Activated T-helper 2 cell treated with anti-CD3 and anti-CD28 coated beads, Interferon-gamma antibody, Interleukin-2, Interleukin-4, amounts not matched to agents 10 μg/mL and 5 μg/mL and 100 μg/mL, durations not matched to agents 14 hours and 24 hours and 36 hours (primary cell): Measurements from ENCODE around the gene DLX3. TPM values are rescaled to one million over a fixed set of nuclear protein-coding genes. Genes with fewer than 3 reads are reported as not detected.

Source experiments
- DNase-seq: peaks from one replicate; pipeline ENCODE4 v3.0.0; 2021; ENCODE audit warnings: low spot score
- H3K27ac Mint-ChIP-seq: one replicate; pipeline ENCODE4 v1.8.0; 2021; ENCODE audit warnings: mixed read lengths
- H3K27me3 Mint-ChIP-seq: one replicate; pipeline ENCODE4 v1.8.0; 2021; ENCODE audit warnings: low read depth, mixed read lengths
- H3K36me3 Mint-ChIP-seq: one replicate; pipeline ENCODE4 v1.8.0; 2021; ENCODE audit warnings: low read depth, mixed read lengths
- H3K4me1 Mint-ChIP-seq: one replicate; pipeline ENCODE4 v1.8.0; 2021; ENCODE audit warnings: low read depth, mixed read lengths
- H3K4me3 Mint-ChIP-seq: one replicate; pipeline ENCODE4 v1.8.0; 2021; ENCODE audit warnings: low read depth, mild to moderate bottlenecking, moderate library complexity, mixed read lengths
- H3K9me3 Mint-ChIP-seq: one replicate; pipeline ENCODE4 v1.8.0; 2021; ENCODE audit warnings: mixed read lengths
- intact Hi-C: fragments of 100-400 bp; cut with micrococcal nuclease; formaldehyde crosslinking; loops from one replicate; pipeline ENCODE4 v1.15.1; 2023
- total RNA-seq: library from RNA; stranded (reverse); gene quantifications from 2 replicates; pipeline ENCODE4 v1.2.3, GENCODE V29; 2022

DLX3 gene
- total RNA-seq, 1 donor from 2014 or later, result not detected

- Mint-ChIP-seq H3K4me3 (no peak overlapping the region), H3K36me3 (no peaks in the 10 kb centered on the region), H3K27ac (no peak overlapping the region), H3K9me3 (no peaks in the 10 kb centered on the region), H3K4me1 (no peaks in the 10 kb centered on the region), H3K27me3 (peaks cover 15% of the 10 kb centered on the region)
- intact Hi-C loops, result no loop called here
- DNase-seq, result no peak
Observed at GRCh38 chr17:50033316-50033715, 38.3 kb upstream of the DLX3 start.

GRCh38 chr17:50029185-50029584, 34.2 kb upstream of the DLX3 start:
- Mint-ChIP-seq H3K4me1 (peaks cover 7% of the 10 kb centered on the region), H3K27ac (no peak overlapping the region), H3K9me3 (no peaks in the 10 kb centered on the region), H3K27me3 (peaks cover 13% of the 10 kb centered on the region), H3K36me3 (no peaks in the 10 kb centered on the region), H3K4me3 (no peak overlapping the region)
- DNase-seq, result no peak
- intact Hi-C loops, result no loop called here

DNA sequence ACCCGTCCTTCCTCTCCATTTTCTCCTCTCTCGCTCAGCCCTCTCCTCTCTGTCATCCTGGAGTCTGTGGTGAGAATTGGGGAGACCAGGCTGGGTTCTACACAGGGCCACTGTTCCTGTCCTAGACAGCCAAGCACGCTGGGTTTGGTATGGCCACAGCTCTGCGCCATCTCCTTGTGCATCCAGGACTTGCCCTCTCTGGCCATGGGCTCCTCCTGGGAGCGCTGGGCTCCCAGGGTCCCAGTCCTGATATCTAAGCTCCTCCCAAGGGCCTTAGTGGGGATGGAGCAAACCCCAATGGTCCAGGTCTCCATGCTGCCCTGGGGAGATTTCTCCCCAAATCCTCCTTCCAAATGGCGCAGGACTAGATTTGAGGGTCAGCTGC, 33.7 kb upstream of the DLX3 start:
- H3K4me3 Mint-ChIP-seq, result no peak overlapping the region
- H3K4me1 Mint-ChIP-seq, result peaks cover 7% of the 10 kb centered on the region
- no peak overlapping the region for H3K27ac Mint-ChIP-seq
- no peaks in the 10 kb centered on the region for H3K9me3 Mint-ChIP-seq
- intact Hi-C loops, result no loop called here
- no peaks in the 10 kb centered on the region for H3K36me3 Mint-ChIP-seq
- H3K27me3 Mint-ChIP-seq, result peaks cover 11% of the 10 kb centered on the region
- no peak for DNase-seq

GRCh38 chr17:50027881-50028735, 33.1 kb upstream of the DLX3 start:
- intact Hi-C loops, result loop anchor here (1.0 to 2.0 kb wide), 2 partner anchors 28 to 67 kb away; partner anchors contain the start of genes ITGA3 and PDK2
- H3K4me3 Mint-ChIP-seq, result no peak overlapping the region
- H3K36me3 Mint-ChIP-seq, result no peaks in the 10 kb centered on the region
- H3K27ac Mint-ChIP-seq, result no peak overlapping the region
- peaks cover 7% of the 10 kb centered on the region for H3K4me1 Mint-ChIP-seq
- DNase-seq, result no peak
- H3K9me3 Mint-ChIP-seq, result no peaks in the 10 kb centered on the region
- peaks cover 10% of the 10 kb centered on the region for H3K27me3 Mint-ChIP-seq

- Mint-ChIP-seq H3K4me1 (peaks cover 7% of the 10 kb centered on the region), H3K9me3 (no peaks in the 10 kb centered on the region), H3K4me3 (peak overlapping the region; percentile 33), H3K27me3 (peaks cover 10% of the 10 kb centered on the region), H3K36me3 (no peaks in the 10 kb centered on the region), H3K27ac (no peak overlapping the region)
- intact Hi-C loops, result loop anchor here (1.0 to 2.0 kb wide), 2 partner anchors 29 to 67 kb away; partner anchors contain the start of genes ITGA3 and PDK2
- no peak for DNase-seq
Observed at GRCh38 chr17:50027172-50027880, 32.3 kb upstream of the DLX3 start.

DNA sequence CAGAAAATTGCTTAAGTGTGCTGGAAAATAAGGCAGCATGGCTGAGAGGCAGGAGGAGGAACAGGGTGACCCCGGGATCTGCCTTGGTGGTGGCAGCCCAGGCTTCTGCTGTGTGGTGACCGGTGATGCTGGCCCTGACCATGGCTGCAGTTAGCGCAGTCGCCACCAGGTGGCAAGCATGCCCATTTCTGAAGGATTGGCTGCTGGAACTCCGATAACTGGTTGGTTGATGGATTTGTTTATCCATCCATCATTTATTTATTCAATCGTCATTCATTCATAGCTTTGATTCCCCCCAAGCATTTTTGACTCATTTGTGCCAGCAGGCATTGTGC, 31.8 kb upstream of the DLX3 start:
- intact Hi-C loops, result loop anchor here (1.0 to 2.0 kb wide), 3 partner anchors 29 to 68 kb away; partner anchors contain the start of genes ITGA3 and PDK2
- H3K9me3 Mint-ChIP-seq, result no peaks in the 10 kb centered on the region
- H3K36me3 Mint-ChIP-seq, result no peaks in the 10 kb centered on the region
- no peak overlapping the region for H3K27ac Mint-ChIP-seq
- DNase-seq, result peak; percentile 58
- H3K27me3 Mint-ChIP-seq, result peaks cover 13% of the 10 kb centered on the region
- peaks cover 7% of the 10 kb centered on the region for H3K4me1 Mint-ChIP-seq
- no peak overlapping the region for H3K4me3 Mint-ChIP-seq

DNA sequence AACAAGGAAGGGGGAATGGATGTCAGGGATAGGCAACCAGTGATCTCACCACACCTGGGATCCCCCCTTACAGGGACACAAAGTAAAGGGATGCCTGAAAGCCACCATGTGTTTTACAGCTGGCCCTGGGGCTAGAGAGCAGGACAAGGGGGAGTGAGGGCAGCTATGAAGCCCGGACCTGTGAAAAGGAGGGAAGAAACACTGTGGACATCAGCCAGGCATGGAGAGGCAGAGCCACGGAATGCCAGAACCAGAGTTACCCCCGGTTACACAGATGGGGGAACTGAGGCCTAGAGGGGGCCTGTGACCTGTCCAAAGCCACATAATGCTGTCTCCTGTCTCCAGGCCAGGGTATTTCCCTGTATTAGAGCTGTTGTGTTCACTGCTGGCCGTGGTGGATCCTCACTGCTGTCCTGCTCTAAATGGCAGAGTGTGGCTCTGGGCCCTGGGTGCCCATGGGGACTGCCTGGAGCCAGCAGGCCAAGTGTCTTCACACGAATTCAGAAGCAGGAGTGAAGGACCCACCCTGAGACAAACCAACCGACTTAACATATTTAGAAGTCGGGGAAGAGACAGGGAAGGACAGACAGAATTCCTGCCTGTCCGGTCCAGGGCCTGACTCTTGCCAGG, 31.1 kb upstream of the DLX3 start:
- DNase-seq, result no peak
- Mint-ChIP-seq H3K4me3 (no peak overlapping the region), H3K9me3 (no peaks in the 10 kb centered on the region), H3K27me3 (peaks cover 19% of the 10 kb centered on the region), H3K4me1 (peaks cover 7% of the 10 kb centered on the region), H3K27ac (no peak overlapping the region), H3K36me3 (no peaks in the 10 kb centered on the region)
- intact Hi-C loops, result loop anchor here (1.0 to 2.0 kb wide), 2 partner anchors 61 to 69 kb away; partner anchors contain the start of gene PDK2

DNA sequence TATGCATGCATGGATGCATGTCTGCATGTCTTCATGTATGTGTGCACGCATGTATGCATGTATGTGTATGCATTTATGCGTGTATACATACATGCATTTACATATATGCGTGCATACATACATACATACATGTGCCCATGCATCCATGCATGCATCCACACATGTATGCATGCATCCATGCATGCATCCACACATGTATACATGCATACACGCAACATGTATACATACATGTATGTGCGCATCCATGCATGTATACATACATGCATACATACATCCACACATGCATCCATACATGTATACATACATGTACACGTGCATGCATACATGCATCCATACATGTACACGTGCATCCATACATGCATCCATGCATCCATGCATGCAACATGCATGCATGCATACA, 29.8 kb upstream of the DLX3 start:
- H3K4me1 Mint-ChIP-seq, result peaks cover 7% of the 10 kb centered on the region
- no peak overlapping the region for H3K4me3 Mint-ChIP-seq
- H3K27me3 Mint-ChIP-seq, result peaks cover 16% of the 10 kb centered on the region
- no peaks in the 10 kb centered on the region for H3K9me3 Mint-ChIP-seq
- H3K27ac Mint-ChIP-seq, result no peak overlapping the region
- DNase-seq, result no peak
- intact Hi-C loops, result no loop called here
- no peaks in the 10 kb centered on the region for H3K36me3 Mint-ChIP-seq

- H3K27me3 Mint-ChIP-seq, result peaks cover 16% of the 10 kb centered on the region
- H3K4me1 Mint-ChIP-seq, result peaks cover 7% of the 10 kb centered on the region
- H3K9me3 Mint-ChIP-seq, result no peaks in the 10 kb centered on the region
- no peak for DNase-seq
- intact Hi-C loops, result no loop called here
- no peak overlapping the region for H3K4me3 Mint-ChIP-seq
- H3K36me3 Mint-ChIP-seq, result no peaks in the 10 kb centered on the region
- no peak overlapping the region for H3K27ac Mint-ChIP-seq
Observed at GRCh38 chr17:50023520-50023919, 28.5 kb upstream of the DLX3 start.

GRCh38 chr17:50022463-50023130, 27.6 kb upstream of the DLX3 start:
- Mint-ChIP-seq H3K4me3 (no peak overlapping the region), H3K4me1 (peaks cover 6% of the 10 kb centered on the region), H3K9me3 (no peaks in the 10 kb centered on the region), H3K36me3 (no peaks in the 10 kb centered on the region), H3K27me3 (peaks cover 16% of the 10 kb centered on the region), H3K27ac (no peak overlapping the region)
- intact Hi-C loops, result no loop called here
- DNase-seq, result no peak

GRCh38 chr17:50021681-50022370, 26.8 kb upstream of the DLX3 start:
- H3K27me3 Mint-ChIP-seq, result peaks cover 17% of the 10 kb centered on the region
- no peak for DNase-seq
- H3K9me3 Mint-ChIP-seq, result no peaks in the 10 kb centered on the region
- H3K36me3 Mint-ChIP-seq, result no peaks in the 10 kb centered on the region
- intact Hi-C loops, result no loop called here
- no peak overlapping the region for H3K27ac Mint-ChIP-seq
- H3K4me1 Mint-ChIP-seq, result peaks cover under 1% of the 10 kb centered on the region
- H3K4me3 Mint-ChIP-seq, result no peak overlapping the region
